ENCODE results near the gene GSC2.

The GSC2 gene

DNA sequence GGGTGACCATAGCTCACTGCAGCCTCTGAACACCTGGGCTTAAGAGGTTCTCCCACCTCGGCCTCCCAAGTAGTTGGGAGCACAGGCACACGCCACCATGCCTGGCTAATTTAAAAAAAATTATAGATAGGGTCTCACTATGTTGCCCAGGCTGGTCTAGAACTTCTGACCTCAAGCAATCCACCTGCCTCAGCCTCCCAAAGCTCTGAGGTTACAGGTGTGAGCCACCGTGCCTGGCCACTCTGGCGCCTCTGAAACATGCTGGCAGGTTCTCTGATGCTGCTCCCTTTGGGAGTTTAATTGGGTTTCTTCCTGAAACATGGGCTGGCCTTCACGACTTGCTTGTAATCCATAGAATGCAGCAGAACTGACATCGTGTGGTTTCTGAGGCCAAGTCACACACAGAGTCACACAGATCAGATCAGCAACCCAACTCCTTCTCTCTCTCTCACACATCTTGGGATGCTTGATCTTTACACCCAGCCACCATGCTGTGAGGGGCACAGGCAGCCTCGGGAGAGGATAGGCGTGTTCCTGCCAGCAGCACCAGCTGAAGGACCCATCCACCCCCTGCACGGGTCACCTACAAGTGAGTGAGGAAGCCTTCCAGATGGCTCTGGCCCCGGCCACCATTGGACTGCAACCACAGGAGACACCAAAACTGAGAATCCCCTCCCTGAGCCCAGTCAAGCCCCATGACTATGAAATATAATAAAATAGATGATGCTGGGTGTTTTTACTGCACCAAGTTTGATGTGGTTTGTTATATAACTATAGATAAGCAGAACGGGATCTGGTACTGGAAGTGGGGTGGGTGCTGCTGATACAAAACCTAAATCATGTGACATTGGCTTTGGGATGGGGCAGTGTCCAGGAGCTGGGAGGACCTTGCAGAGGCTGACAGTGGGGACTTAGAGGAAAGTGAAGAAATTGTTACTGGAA lies 3.1 kb upstream of the GSC2 start:
- no peak for DNase-seq (ENCODE audit: low read depth)

GRCh38 chr22:19151329-19152191 lies 1.5 kb upstream of the GSC2 start:
- DNase-seq (ENCODE audit: low read depth): no peak

GRCh38 chr22:19150482-19151328 lies 613 bp upstream of the GSC2 start:
- no peak for DNase-seq (ENCODE audit: low read depth)

- no peak for DNase-seq (ENCODE audit: low read depth)
Measured at GRCh38 chr22:19149047-19149883, 827 bp downstream of the GSC2 start.

- DNase-seq (ENCODE audit: low read depth): no peak
Measured at GRCh38 chr22:19148417-19149046, 1.6 kb downstream of the GSC2 start.

- no peak for DNase-seq (ENCODE audit: low read depth)
Measured at GRCh38 chr22:19147195-19147780, 2.8 kb downstream of the GSC2 start.

- DNase-seq (ENCODE audit: low read depth): no peak
Measured at GRCh38 chr22:19146215-19146968, 3.7 kb downstream of the GSC2 start.

DNA sequence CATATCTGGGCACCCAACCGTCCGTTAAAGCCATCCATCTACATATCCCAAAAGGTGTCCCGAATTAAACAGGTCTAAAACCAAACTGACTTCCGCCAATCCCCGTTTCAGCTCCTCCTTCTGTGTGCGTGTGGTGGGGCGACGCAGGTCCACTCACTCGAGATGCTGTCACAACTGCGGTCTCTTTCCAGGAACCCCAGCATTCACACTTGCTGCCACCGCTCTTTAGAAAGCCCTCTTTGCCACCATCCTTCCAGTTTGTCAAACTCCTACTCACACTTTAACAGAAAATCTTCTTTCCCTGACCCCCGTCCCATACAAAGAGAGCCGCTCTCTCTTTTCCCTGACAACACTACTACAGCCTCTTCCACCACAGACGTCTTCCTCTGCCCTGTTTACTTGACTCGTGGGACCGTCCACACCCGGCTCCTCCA lies 6.1 kb downstream of the GSC2 start:
- DNase-seq (ENCODE audit: low read depth): no peak

GRCh38 chr22:19143212-19143611 lies 6.9 kb downstream of the GSC2 start:
- DNase-seq (ENCODE audit: low read depth): no peak

GRCh38 chr22:19142394-19142793 lies 7.7 kb downstream of the GSC2 start:
- no peak for DNase-seq (ENCODE audit: low read depth)

DNA sequence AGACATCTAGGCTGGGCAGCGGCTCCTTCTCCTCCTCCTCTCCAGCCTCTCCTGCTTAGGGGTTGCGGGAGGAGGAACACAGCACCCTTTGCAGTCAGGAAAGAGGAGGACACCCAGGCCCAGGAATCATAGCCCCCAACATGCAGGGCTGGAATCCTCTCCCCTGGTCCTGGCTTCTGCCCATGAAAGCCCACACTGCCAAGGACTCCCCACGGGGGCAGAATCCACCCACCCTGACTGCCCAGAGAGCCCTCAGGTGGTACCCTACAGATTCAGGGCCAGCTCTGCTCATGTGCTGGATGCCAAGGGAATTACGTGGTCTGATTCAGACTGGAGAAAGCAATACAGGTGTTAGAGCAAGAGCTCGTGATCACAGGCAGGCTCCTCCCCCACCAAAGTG lies 10.1 kb downstream of the GSC2 start:
- no peak for DNase-seq (ENCODE audit: low read depth)

- DNase-seq (ENCODE audit: low read depth): no peak
Measured at GRCh38 chr22:19139001-19139356, 11.1 kb downstream of the GSC2 start.

- DNase-seq (ENCODE audit: low read depth): no peak
Measured at GRCh38 chr22:19138217-19139000, 11.7 kb downstream of the GSC2 start.

- no peak for DNase-seq (ENCODE audit: low read depth)
Measured at GRCh38 chr22:19137384-19138216, 12.5 kb downstream of the GSC2 start.

DNA sequence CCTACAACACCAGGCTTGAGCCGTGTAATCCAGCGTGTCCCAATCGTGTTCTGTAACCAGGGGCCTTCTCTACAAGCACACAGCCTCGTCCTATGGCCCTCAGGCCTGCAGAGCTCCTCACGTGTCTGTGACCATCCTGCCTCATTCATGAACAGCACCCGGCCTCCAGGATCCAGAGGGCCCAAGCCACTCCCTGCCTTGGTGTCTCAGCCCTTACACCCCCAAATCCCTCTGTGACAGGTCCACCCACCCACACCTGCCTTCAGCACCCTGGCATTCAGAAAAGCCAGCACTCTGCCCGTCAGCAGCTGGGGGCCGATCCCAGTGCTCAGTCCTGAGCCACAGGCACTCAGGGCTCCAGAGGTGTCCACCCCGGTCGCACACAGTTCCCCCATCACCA lies 13.2 kb downstream of the GSC2 start:
- DNase-seq (ENCODE audit: low read depth): no peak

DNA sequence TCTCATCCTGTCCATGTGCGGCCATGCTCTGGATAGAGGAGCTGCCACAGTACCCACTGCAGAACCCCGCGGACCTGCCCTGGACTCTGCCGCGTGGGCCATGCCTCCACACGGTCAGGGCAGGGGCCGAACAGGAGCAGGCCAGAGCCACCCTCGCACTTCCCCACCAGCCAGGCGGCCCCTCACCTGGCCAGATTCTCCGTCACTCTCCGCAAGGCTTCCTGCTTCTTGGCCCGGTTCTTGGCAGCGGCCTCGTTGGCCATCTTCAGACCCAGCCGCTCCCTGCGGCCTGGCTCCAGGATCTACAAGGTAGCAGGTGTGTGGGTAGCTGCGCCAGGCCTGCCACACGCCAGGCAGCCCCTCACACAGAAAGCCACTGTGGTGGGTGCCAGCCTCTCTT lies 15.2 kb downstream of the GSC2 start:
- DNase-seq (ENCODE audit: low read depth): no peak

- no peak for DNase-seq (ENCODE audit: low read depth)
Measured at GRCh38 chr22:19134176-19134831, 15.8 kb downstream of the GSC2 start.
